Measurements from ENCODE around the gene MB.

The MB gene

DNA sequence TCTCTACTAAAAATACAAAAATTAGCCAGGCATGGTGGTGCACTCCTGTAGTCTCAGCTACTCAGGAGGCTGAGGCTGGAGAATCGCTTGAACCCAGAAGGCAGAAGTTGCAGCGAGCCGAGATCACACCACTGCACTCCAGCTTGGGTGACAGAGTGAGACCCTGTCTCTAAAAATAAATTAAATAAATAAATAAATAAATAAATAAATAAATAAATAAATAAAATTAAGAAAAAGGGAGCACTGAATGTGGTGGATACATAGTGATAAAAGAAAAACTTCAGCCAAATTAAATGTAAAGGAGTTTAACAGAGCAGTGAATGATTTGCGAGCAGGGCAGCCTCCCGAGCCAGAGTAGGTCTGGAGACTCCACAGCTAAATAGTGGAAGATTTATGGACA, 6.8 kb upstream of the MB start (continued):
- TF ChIP-seq ZNF654 (tag by site-specific recombination; IDR thresholded peaks at IDR 0.05; ENCODE audit: low read depth): peak; percentile 41
- TF ChIP-seq ZNF394 (tag by site-specific recombination; IDR thresholded peaks at IDR 0.05; ENCODE audit: borderline replicate concordance): peak; percentile 91
- peak; percentile 51; the same call in 1 of the 2 replicates for TF ChIP-seq ZNF629 (tag by site-specific recombination; IDR thresholded peaks at IDR 0.05)
- peak; percentile 84; the same call in 1 of the 2 replicates for TF ChIP-seq ZNF292 (tag by site-specific recombination; IDR thresholded peaks at IDR 0.05; ENCODE audit: borderline replicate concordance, low read depth)
- TF ChIP-seq, protein P1, sequence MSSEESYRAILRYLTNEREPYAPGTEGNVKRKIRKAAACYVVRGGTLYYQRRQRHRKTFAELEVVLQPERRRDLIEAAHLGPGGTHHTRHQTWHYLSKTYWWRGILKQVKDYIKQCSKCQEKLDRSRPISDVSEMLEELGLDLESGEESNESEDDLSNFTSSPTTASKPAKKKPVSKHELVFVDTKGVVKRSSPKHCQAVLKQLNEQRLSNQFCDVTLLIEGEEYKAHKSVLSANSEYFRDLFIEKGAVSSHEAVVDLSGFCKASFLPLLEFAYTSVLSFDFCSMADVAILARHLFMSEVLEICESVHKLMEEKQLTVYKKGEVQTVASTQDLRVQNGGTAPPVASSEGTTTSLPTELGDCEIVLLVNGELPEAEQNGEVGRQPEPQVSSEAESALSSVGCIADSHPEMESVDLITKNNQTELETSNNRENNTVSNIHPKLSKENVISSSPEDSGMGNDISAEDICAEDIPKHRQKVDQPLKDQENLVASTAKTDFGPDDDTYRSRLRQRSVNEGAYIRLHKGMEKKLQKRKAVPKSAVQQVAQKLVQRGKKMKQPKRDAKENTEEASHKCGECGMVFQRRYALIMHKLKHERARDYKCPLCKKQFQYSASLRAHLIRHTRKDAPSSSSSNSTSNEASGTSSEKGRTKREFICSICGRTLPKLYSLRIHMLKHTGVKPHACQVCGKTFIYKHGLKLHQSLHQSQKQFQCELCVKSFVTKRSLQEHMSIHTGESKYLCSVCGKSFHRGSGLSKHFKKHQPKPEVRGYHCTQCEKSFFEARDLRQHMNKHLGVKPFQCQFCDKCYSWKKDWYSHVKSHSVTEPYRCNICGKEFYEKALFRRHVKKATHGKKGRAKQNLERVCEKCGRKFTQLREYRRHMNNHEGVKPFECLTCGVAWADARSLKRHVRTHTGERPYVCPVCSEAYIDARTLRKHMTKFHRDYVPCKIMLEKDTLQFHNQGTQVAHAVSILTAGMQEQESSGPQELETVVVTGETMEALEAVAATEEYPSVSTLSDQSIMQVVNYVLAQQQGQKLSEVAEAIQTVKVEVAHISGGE (tag by site-specific recombination; conservative IDR thresholded peaks at IDR 0.05; ENCODE audit: low read depth): peak; percentile 62

DNA sequence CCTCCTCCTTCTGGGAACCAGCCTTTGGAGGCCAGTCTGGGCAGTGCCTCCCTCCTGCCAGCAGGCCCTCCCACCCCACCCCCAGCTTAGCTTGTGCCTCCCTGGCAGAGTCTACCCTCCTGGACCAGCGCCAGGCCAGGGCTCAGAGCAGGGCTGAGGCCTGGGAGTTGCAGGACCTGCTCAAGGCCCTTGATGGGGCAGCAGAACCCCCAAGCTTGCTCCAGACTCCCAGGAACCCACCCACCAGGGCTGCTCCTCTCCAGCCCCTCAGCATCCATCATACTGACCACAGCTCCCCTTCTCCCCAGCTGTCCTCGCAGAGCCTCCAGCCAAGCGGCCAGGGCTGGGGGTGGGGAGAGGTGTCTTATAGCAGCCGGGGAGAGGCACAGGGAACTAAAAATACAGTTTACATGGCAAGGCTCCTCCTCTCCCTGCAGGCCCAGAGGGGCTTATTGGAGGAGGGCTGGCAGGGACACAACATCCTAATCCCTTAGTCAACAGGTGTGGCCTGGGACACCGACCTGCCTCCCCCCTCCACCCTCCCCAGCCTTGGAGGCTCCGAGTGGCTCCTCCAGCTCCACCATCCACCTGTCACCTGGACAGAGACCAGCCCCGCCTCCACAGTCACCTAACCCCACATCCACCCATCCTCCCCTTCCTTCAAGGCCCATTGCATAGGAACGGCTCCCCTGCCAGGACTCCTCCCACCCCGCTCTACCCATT, 5.2 kb upstream of the MB start:
- Histone ChIP-seq H3K9me3 (ENCODE audit: control insufficient read depth, insufficient read depth, low read depth, low read length) (no peaks in the 10 kb centered on the region), H3K4me3 (ENCODE audit: low read depth, low read length) (no peak overlapping the region), H3K4me1 (ENCODE audit: control insufficient read depth, insufficient read depth, low read length) (no peaks in the 10 kb centered on the region), H3K36me3 (ENCODE audit: control insufficient read depth in 2 of 2, insufficient read depth in 1 of 2, low read length in 2 of 2) (no peaks in the 10 kb centered on the region), H3K27ac (ENCODE audit: extremely low read depth, low read depth, low read length) (no peak overlapping the region)
- no peak for TF ChIP-seq ZNF302 (tag by site-specific recombination; IDR thresholded peaks at IDR 0.05; ENCODE audit: low read depth)
- peak; percentile 88 for TF ChIP-seq SCRT2 (tag by site-specific recombination; IDR thresholded peaks at IDR 0.05)
- 0 out of 2 replicates have a peak, but pooled peaks have one; percentile 15 for TF ChIP-seq ZFHX2 (tag by site-specific recombination; conservative IDR thresholded peaks at IDR 0.05)
- TF ChIP-seq SCRT1 (tag by site-specific recombination; IDR thresholded peaks at IDR 0.05; ENCODE audit: borderline replicate concordance): peak; percentile 73
- TF ChIP-seq GLIS1 (tag by site-specific recombination; IDR thresholded peaks at IDR 0.05): peak; percentile 69
- peak; percentile 70 for TF ChIP-seq KLF1 (tag by site-specific recombination; IDR thresholded peaks at IDR 0.05)
- no peak for TF ChIP-seq ZNF514 (tag by site-specific recombination; IDR thresholded peaks at IDR 0.05)
- TF ChIP-seq ZSCAN23 (tag by site-specific recombination; IDR thresholded peaks at IDR 0.05): no peak
- TF ChIP-seq ZBTB20 (tag by site-specific recombination; IDR thresholded peaks at IDR 0.05): peak; percentile 76
- no peak for TF ChIP-seq ZNF549 (tag by site-specific recombination; IDR thresholded peaks at IDR 0.05)
- CTCF ChIA-PET: interaction anchor here (0.7 to 4.4 kb wide), 9 partner anchors 23 to 502 kb away, joined by 3 to 25 read pairs (median 3); no protein-coding TSS in a partner anchor
- POLR2A ChIA-PET: no interaction called here

DNA sequence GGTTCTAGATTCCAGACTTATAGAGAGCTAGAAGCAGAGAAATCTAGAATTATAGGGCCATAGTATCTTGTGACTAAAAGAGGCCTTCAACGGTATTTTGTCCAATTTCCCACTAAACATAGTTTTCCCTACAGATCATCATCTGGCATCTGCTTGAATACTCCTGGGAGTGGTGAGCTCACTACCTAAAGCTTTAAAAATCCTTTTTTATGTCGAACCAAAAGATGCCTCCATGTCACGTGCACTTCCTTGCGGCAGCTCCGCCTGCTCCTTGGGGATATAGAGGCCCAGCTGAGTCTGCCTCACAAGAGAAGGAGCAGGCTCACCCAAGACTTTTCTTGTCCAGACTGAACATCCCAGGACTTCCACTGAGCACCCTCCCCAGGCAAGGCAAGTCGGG, 4.3 kb upstream of the MB start:
- Histone ChIP-seq H3K4me3 (ENCODE audit: low read depth, low read length) (no peak overlapping the region), H3K4me1 (ENCODE audit: control insufficient read depth, insufficient read depth, low read length) (no peaks in the 10 kb centered on the region), H3K9me3 (ENCODE audit: control insufficient read depth, insufficient read depth, low read depth, low read length) (no peaks in the 10 kb centered on the region), H3K27ac (ENCODE audit: extremely low read depth, low read depth, low read length) (no peak overlapping the region), H3K36me3 (ENCODE audit: control insufficient read depth in 2 of 2, insufficient read depth in 1 of 2, low read length in 2 of 2) (no peaks in the 10 kb centered on the region)
- TF ChIP-seq ZEB2 (tag by site-specific recombination; IDR thresholded peaks at IDR 0.05) (no peak), ZNF114 (tag by site-specific recombination; IDR thresholded peaks at IDR 0.05) (no peak), GFI1B (tag by site-specific recombination; IDR thresholded peaks at IDR 0.05) (no peak), ZNF138 (tag by site-specific recombination; IDR thresholded peaks at IDR 0.05; ENCODE audit: borderline replicate concordance) (no peak), ZFHX2 (tag by site-specific recombination; conservative IDR thresholded peaks at IDR 0.05) (no peak), ZFP69B (tag by site-specific recombination; IDR thresholded peaks at IDR 0.05) (no peak), ZFP37 (tag by site-specific recombination; IDR thresholded peaks at IDR 0.05) (no peak)
- TF ChIP-seq, protein P2, sequence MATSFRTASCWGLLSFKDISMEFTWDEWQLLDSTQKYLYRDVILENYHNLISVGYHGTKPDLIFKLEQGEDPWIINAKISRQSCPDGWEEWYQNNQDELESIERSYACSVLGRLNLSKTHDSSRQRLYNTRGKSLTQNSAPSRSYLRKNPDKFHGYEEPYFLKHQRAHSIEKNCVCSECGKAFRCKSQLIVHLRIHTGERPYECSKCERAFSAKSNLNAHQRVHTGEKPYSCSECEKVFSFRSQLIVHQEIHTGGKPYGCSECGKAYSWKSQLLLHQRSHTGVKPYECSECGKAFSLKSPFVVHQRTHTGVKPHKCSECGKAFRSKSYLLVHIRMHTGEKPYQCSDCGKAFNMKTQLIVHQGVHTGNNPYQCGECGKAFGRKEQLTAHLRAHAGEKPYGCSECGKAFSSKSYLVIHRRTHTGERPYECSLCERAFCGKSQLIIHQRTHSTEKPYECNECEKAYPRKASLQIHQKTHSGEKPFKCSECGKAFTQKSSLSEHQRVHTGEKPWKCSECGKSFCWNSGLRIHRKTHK (tag by site-specific recombination; IDR thresholded peaks at IDR 0.05): no peak
- TF ChIP-seq, protein P3, sequence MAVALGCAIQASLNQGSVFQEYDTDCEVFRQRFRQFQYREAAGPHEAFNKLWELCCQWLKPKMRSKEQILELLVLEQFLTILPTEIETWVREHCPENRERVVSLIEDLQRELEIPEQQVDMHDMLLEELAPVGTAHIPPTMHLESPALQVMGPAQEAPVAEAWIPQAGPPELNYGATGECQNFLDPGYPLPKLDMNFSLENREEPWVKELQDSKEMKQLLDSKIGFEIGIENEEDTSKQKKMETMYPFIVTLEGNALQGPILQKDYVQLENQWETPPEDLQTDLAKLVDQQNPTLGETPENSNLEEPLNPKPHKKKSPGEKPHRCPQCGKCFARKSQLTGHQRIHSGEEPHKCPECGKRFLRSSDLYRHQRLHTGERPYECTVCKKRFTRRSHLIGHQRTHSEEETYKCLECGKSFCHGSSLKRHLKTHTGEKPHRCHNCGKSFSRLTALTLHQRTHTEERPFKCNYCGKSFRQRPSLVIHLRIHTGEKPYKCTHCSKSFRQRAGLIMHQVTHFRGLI (tag by site-specific recombination; IDR thresholded peaks at IDR 0.05): no peak
- ChIA-PET CTCF (interaction anchor here (0.5 to 4.4 kb wide), 19 partner anchors 9 to 1235 kb away, joined by 3 to 25 read pairs (median 4); no protein-coding TSS in a partner anchor), POLR2A (interaction anchor here (0.6 to 1.3 kb wide), 2 partner anchors 10 to 457 kb away, joined by 3 read pairs; no protein-coding TSS in a partner anchor)

All from HEK293 (cell line).